Measurements from ENCODE around the gene PUS1. TPM values are rescaled to one million over a fixed set of nuclear protein-coding genes. Genes with fewer than 3 reads are reported as not detected.

The PUS1 gene
- total RNA-seq, 5 donors from 2014 or later (not counting 1 experiment from before 2014, with no cell fraction given) = 27.8 to 71.4 (median 66.5) TPM

GRCh38 chr12:131987552-131987951 is 58.5 kb downstream of the PUS1 start:
- H3K4me3 Mint-ChIP-seq = no peak overlapping the region
- Histone ChIP-seq H3K4me1 (ENCODE audit: control insufficient read depth in 1 of 2, extremely low read depth in 1 of 2, insufficient read depth in 2 of 2, low read length in 2 of 2) (no peaks in the 10 kb centered on the region), H3K4me3 (ENCODE audit: control insufficient read depth in 1 of 2, extremely low read depth in 1 of 2, low read length in 1 of 2) (no peak overlapping the region), H3K27me3 (replicated peaks in 1 of 2; ENCODE audit: control insufficient read depth in 2 of 2, extremely low read depth in 1 of 2, insufficient read depth in 2 of 2, low read length in 1 of 2) (no peaks in the 10 kb centered on the region), H3K9me3 (no peaks in the 10 kb centered on the region), H3K27ac (ENCODE audit: low read length) (no peak overlapping the region), H3K36me3 (ENCODE audit: control insufficient read depth in 2 of 2, extremely low read depth in 1 of 2, insufficient read depth in 1 of 2, low read length in 1 of 2) (peaks cover 21 to 90% of the 10 kb centered on the region in 2 donors)
- no peak overlapping the region for H3K27ac Mint-ChIP-seq
- H3K27me3 Mint-ChIP-seq = no peaks in the 10 kb centered on the region
- 80% methylated on average over 1 of the region's 8 CpGs for WGBS (ENCODE audit: insufficient coverage)
- ChIA-PET POLR2A (no interaction called here), CTCF (no interaction called here)
- ATAC-seq (replicated peaks in 1 of 4) (no peak), DNase-seq (no peak)
- no peaks in the 10 kb centered on the region for H3K4me1 Mint-ChIP-seq
- H3K36me3 Mint-ChIP-seq = peaks cover 59% of the 10 kb centered on the region
- H3K9me3 Mint-ChIP-seq = no peaks in the 10 kb centered on the region

DNA sequence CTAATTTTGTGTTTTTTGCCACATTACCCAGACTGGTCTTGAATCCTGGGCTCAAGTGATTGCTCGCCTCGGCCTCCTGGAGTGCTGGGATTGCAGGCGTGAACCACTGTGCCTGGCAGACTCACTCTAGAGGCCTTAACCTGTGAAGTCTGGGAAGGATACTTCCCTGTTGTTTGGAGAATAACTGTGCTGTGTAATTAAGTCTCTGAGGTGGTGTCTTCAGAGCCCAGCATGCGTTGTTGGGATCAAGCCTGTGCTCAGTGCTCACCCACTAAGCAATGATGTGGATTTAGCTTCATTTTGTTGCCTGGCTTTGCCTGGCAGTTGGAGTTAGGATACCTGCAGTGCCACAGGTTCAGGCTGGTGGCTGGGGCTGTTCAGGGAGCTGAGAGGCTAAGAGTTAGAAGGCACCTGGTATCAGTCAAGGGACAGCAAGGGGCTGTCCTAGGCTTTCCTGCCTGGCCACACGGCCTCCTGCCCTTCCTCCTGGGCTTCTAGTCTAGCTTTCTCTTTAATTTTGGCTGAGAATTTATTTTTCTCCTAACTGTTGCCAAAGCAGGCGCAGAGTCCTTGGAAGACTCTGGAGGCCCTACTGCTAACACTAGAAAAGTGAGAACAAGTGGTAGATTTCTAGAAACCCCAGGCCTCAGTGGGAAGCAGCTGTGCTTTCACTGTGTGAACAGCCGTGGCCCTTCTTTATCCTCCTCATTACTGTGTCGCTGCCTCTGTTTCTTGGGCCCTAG is 59.1 kb downstream of the PUS1 start:
- H3K36me3 Mint-ChIP-seq = peaks cover 60% of the 10 kb centered on the region
- H3K27ac Mint-ChIP-seq = no peak overlapping the region
- CTCF ChIA-PET = no interaction called here
- POLR2A ChIA-PET = no interaction called here
- Histone ChIP-seq H3K27ac (ENCODE audit: low read length) (no peak overlapping the region), H3K4me1 (ENCODE audit: control insufficient read depth in 1 of 2, extremely low read depth in 1 of 2, insufficient read depth in 2 of 2, low read length in 2 of 2) (no peaks in the 10 kb centered on the region), H3K4me3 (ENCODE audit: control insufficient read depth in 1 of 2, extremely low read depth in 1 of 2, low read length in 1 of 2) (no peak overlapping the region), H3K27me3 (replicated peaks in 1 of 2; ENCODE audit: control insufficient read depth in 2 of 2, extremely low read depth in 1 of 2, insufficient read depth in 2 of 2, low read length in 1 of 2) (no peaks in the 10 kb centered on the region), H3K9me3 (no peaks in the 10 kb centered on the region), H3K36me3 (ENCODE audit: control insufficient read depth in 2 of 2, extremely low read depth in 1 of 2, insufficient read depth in 1 of 2, low read length in 1 of 2) (peaks cover 24 to 91% of the 10 kb centered on the region in 2 donors)
- H3K4me3 Mint-ChIP-seq = no peak overlapping the region
- ATAC-seq (replicated peaks in 1 of 4) (no peak), DNase-seq (no peak)
- H3K4me1 Mint-ChIP-seq = no peaks in the 10 kb centered on the region
- 95% methylated on average over 6 of the region's 8 CpGs for WGBS (ENCODE audit: insufficient coverage)
- H3K9me3 Mint-ChIP-seq = no peaks in the 10 kb centered on the region
- H3K27me3 Mint-ChIP-seq = no peaks in the 10 kb centered on the region

DNA sequence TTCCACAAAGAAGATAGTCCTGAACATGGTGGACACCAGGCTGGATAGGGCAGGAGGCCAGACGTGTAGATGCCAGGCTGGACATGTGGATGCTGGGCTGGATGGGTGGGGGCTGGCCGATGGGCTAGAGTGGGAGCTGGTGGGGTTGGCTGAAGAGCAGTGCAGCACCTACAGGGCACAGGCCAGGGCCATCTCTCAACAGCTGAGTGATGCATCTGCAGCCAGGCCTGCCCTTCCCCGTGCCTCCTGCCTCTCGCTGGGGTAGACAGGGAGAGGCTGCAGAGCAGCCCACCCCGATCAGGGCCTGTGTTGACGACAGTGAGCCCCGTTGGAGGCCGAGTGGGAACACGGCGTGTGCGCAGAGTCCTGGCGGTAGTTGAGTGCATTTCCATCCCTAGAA is 59.9 kb downstream of the PUS1 start:
- ChIA-PET CTCF (no interaction called here), POLR2A (interaction anchor here in 1 of 2 donors (0.7 kb wide), 1 partner anchor 1115 kb away, joined by 3 read pairs; no protein-coding TSS in a partner anchor)
- no peaks in the 10 kb centered on the region for H3K9me3 Mint-ChIP-seq
- H3K4me3 ChIP-seq (ENCODE audit: control insufficient read depth in 1 of 2, extremely low read depth in 1 of 2, low read length in 1 of 2) = no peak overlapping the region
- no peaks in the 10 kb centered on the region for H3K4me1 Mint-ChIP-seq
- no peaks in the 10 kb centered on the region for H3K27me3 Mint-ChIP-seq
- ATAC-seq (replicated peaks in 1 of 4) (no peak), DNase-seq (no peak)
- no peaks in the 10 kb centered on the region for H3K27me3 ChIP-seq (replicated peaks in 1 of 2; ENCODE audit: control insufficient read depth in 2 of 2, extremely low read depth in 1 of 2, insufficient read depth in 2 of 2, low read length in 1 of 2)
- 100% methylated on average over 6 of the region's 12 CpGs for WGBS (ENCODE audit: insufficient coverage)
- H3K4me3 Mint-ChIP-seq = no peak overlapping the region
- H3K27ac Mint-ChIP-seq = no peak overlapping the region
- peaks cover 68% of the 10 kb centered on the region for H3K36me3 Mint-ChIP-seq
- H3K9me3 ChIP-seq = no peaks in the 10 kb centered on the region
- no peak overlapping the region for H3K27ac ChIP-seq (ENCODE audit: low read length)
- peaks cover 24 to 92% of the 10 kb centered on the region in 2 donors for H3K36me3 ChIP-seq (ENCODE audit: control insufficient read depth in 2 of 2, extremely low read depth in 1 of 2, insufficient read depth in 1 of 2, low read length in 1 of 2)
- no peaks in the 10 kb centered on the region for H3K4me1 ChIP-seq (ENCODE audit: control insufficient read depth in 1 of 2, extremely low read depth in 1 of 2, insufficient read depth in 2 of 2, low read length in 2 of 2)

DNA sequence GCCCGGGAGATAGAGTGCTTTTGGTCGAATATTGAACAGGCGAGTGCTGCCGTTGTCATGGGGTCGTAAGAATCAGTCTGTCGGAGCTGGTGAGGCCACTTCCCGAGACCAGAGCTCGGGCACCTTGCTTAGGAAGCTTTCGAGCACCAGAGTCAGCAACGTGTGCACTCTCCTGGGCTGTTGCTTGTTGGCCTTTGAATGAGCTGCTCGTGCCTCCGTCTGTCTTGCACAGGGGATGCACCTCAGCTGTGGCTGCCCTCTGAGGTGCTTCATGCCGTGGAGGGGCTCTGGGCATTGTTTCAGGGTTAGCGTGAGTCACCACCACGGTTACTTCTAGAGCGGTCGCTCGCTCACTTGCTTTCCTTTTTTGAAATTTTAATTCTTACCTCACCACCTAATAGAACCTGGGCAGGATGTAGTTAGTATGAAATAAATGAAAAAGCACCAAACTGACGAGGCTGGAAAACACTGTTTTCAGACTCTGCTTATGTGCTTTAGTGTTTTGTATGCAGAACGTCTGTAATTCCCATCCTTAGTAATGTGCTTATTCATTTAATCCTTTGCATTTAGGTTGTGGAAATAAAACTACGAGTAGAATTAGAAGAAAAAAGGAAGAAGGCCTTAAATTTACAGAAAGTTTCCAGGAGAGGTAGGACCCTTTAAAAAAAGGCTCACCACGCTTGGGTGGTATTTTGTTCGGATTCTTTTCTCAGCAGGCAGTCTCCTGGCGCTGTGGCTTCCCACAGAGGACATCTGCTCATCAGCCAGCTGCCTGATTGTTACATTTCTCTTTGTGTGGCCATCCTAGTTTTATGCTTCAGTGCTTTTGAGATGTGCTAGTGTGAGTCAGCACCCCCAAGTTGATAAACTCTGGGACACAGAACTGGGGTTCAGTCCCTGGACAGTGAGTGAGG is 61.2 kb downstream of the PUS1 start:
- POLR2A ChIA-PET = interaction anchor here in 1 of 2 donors (0.6 kb wide), 1 partner anchor 815 kb away, joined by 3 read pairs; no protein-coding TSS in a partner anchor
- ATAC-seq (replicated peaks in 1 of 4) (no peak), DNase-seq (no peak)
- Histone ChIP-seq H3K4me1 (ENCODE audit: control insufficient read depth in 1 of 2, extremely low read depth in 1 of 2, insufficient read depth in 2 of 2, low read length in 2 of 2) (no peaks in the 10 kb centered on the region), H3K27ac (ENCODE audit: low read length) (no peak overlapping the region), H3K4me3 (ENCODE audit: control insufficient read depth in 1 of 2, extremely low read depth in 1 of 2, low read length in 1 of 2) (no peak overlapping the region), H3K9me3 (no peaks in the 10 kb centered on the region), H3K36me3 (ENCODE audit: control insufficient read depth in 2 of 2, extremely low read depth in 1 of 2, insufficient read depth in 1 of 2, low read length in 1 of 2) (peaks cover 30 to 95% of the 10 kb centered on the region in 2 donors), H3K27me3 (replicated peaks in 1 of 2; ENCODE audit: control insufficient read depth in 2 of 2, extremely low read depth in 1 of 2, insufficient read depth in 2 of 2, low read length in 1 of 2) (no peaks in the 10 kb centered on the region)
- Mint-ChIP-seq H3K27ac (no peak overlapping the region), H3K4me3 (no peak overlapping the region), H3K36me3 (peaks cover 80% of the 10 kb centered on the region), H3K4me1 (no peaks in the 10 kb centered on the region), H3K27me3 (no peaks in the 10 kb centered on the region), H3K9me3 (no peaks in the 10 kb centered on the region)
- CTCF ChIA-PET = no interaction called here
- WGBS (ENCODE audit: insufficient coverage) = 97% methylated on average over 17 of the region's 24 CpGs

GRCh38 chr12:131990980-131991305 is 61.9 kb downstream of the PUS1 start:
- no peaks in the 10 kb centered on the region for H3K4me1 ChIP-seq (ENCODE audit: control insufficient read depth in 1 of 2, extremely low read depth in 1 of 2, insufficient read depth in 2 of 2, low read length in 2 of 2)
- Mint-ChIP-seq H3K4me3 (no peak overlapping the region), H3K4me1 (no peaks in the 10 kb centered on the region), H3K36me3 (peaks cover 80% of the 10 kb centered on the region), H3K27me3 (no peaks in the 10 kb centered on the region), H3K9me3 (no peaks in the 10 kb centered on the region), H3K27ac (no peak overlapping the region)
- H3K27ac ChIP-seq (ENCODE audit: low read length) = no peak overlapping the region
- peaks cover 30 to 92% of the 10 kb centered on the region in 2 donors for H3K36me3 ChIP-seq (ENCODE audit: control insufficient read depth in 2 of 2, extremely low read depth in 1 of 2, insufficient read depth in 1 of 2, low read length in 1 of 2)
- WGBS (ENCODE audit: insufficient coverage) = 96% methylated on average over 9 of the region's 9 CpGs
- no peaks in the 10 kb centered on the region for H3K27me3 ChIP-seq (replicated peaks in 1 of 2; ENCODE audit: control insufficient read depth in 2 of 2, extremely low read depth in 1 of 2, insufficient read depth in 2 of 2, low read length in 1 of 2)
- no peak overlapping the region for H3K4me3 ChIP-seq (ENCODE audit: control insufficient read depth in 1 of 2, extremely low read depth in 1 of 2, low read length in 1 of 2)
- DNase-seq (no peak), ATAC-seq (replicated peaks in 1 of 4) (no peak)
- ChIA-PET CTCF (no interaction called here), POLR2A (no interaction called here)
- no peaks in the 10 kb centered on the region for H3K9me3 ChIP-seq

GRCh38 chr12:131991816-131992430 is 62.8 kb downstream of the PUS1 start:
- WGBS (ENCODE audit: insufficient coverage) = 100% methylated on average over 4 of the region's 11 CpGs
- no peak overlapping the region for H3K27ac Mint-ChIP-seq
- ChIA-PET CTCF (interaction anchor here in 1 of 2 donors (0.5 kb wide), 1 partner anchor 63 kb away, joined by 5 read pairs; no protein-coding TSS in a partner anchor), POLR2A (interaction anchor here in 1 of 2 donors (0.6 kb wide), 1 partner anchor 873 kb away, joined by 3 read pairs; no protein-coding TSS in a partner anchor)
- Histone ChIP-seq H3K36me3 (ENCODE audit: control insufficient read depth in 2 of 2, extremely low read depth in 1 of 2, insufficient read depth in 1 of 2, low read length in 1 of 2) (peaks cover 23 to 88% of the 10 kb centered on the region in 2 donors), H3K9me3 (no peaks in the 10 kb centered on the region), H3K27me3 (replicated peaks in 1 of 2; ENCODE audit: control insufficient read depth in 2 of 2, extremely low read depth in 1 of 2, insufficient read depth in 2 of 2, low read length in 1 of 2) (no peaks in the 10 kb centered on the region), H3K27ac (ENCODE audit: low read length) (no peak overlapping the region), H3K4me3 (ENCODE audit: control insufficient read depth in 1 of 2, extremely low read depth in 1 of 2, low read length in 1 of 2) (no peak overlapping the region), H3K4me1 (ENCODE audit: control insufficient read depth in 1 of 2, extremely low read depth in 1 of 2, insufficient read depth in 2 of 2, low read length in 2 of 2) (no peaks in the 10 kb centered on the region)
- no peak overlapping the region for H3K4me3 Mint-ChIP-seq
- H3K9me3 Mint-ChIP-seq = no peaks in the 10 kb centered on the region
- H3K4me1 Mint-ChIP-seq = no peaks in the 10 kb centered on the region
- ATAC-seq (replicated peaks in 1 of 4) (no peak), DNase-seq (no peak)
- peaks cover 75% of the 10 kb centered on the region for H3K36me3 Mint-ChIP-seq
- H3K27me3 Mint-ChIP-seq = no peaks in the 10 kb centered on the region
